ENCODE data around the gene SEZ6. TPM values are rescaled to one million over a fixed set of nuclear protein-coding genes. Genes with fewer than 3 reads are reported as not detected.

SEZ6 gene
- total RNA-seq, 4 donors from 2014 or later = 0.13 TPM; not detected in 3

- Histone ChIP-seq H3K36me3 (no peaks in the 10 kb centered on the region), H3K4me1 (peaks cover 0 to 14% (median 6%) of the 10 kb centered on the region in 3 donors), H3K27ac (no peak overlapping the region), H3K9me3 (no peaks in the 10 kb centered on the region), H3K27me3 (peaks cover 60% of the 10 kb centered on the region), H3K4me3 (no peak overlapping the region)
- 44 to 62% methylated on average over 2 to 4 of the region's 4 CpGs for WGBS, 2 donors (ENCODE audit: low coverage in 1 of 2)
- no peak for ATAC-seq
- TF ChIP-seq POLR2AphosphoS5 (IDR thresholded peaks at IDR 0.05) (no peak), POLR2A (IDR thresholded peaks at IDR 0.05) (no peak), CTCF (IDR thresholded peaks at IDR 0.05) (no peak), EP300 (IDR thresholded peaks at IDR 0.05) (no peak)
Measured at GRCh38 chr17:29002811-29003210, 3.0 kb downstream of the SEZ6 start.

- no peak for ATAC-seq
- Histone ChIP-seq H3K27ac (no peak overlapping the region), H3K36me3 (no peaks in the 10 kb centered on the region), H3K4me1 (peaks cover 0 to 10% (median 4%) of the 10 kb centered on the region in 3 donors), H3K4me3 (no peak overlapping the region), H3K9me3 (no peaks in the 10 kb centered on the region), H3K27me3 (peaks cover 52% of the 10 kb centered on the region)
- 78 to 96% methylated on average over 4 to 5 of the region's 5 CpGs for WGBS, 2 donors (ENCODE audit: low coverage in 1 of 2)
- no peak for TF ChIP-seq CTCF (IDR thresholded peaks at IDR 0.05)
- TF ChIP-seq EP300 (IDR thresholded peaks at IDR 0.05) = no peak
- no peak for TF ChIP-seq POLR2AphosphoS5 (IDR thresholded peaks at IDR 0.05)
- no peak for TF ChIP-seq POLR2A (IDR thresholded peaks at IDR 0.05)
Measured at GRCh38 chr17:29000973-29001372, 4.9 kb downstream of the SEZ6 start.

- Histone ChIP-seq H3K4me1 (no peaks in the 10 kb centered on the region), H3K36me3 (no peaks in the 10 kb centered on the region), H3K9me3 (no peaks in the 10 kb centered on the region), H3K27me3 (peaks cover 46% of the 10 kb centered on the region), H3K4me3 (no peak overlapping the region), H3K27ac (no peak overlapping the region)
- WGBS, 2 donors (ENCODE audit: low coverage in 1 of 2) = no CpG with 5 or more reads among the region's 5 CpGs
- TF ChIP-seq EP300 (IDR thresholded peaks at IDR 0.05) (no peak), POLR2A (IDR thresholded peaks at IDR 0.05) (no peak), POLR2AphosphoS5 (IDR thresholded peaks at IDR 0.05) (no peak), CTCF (IDR thresholded peaks at IDR 0.05) (no peak)
- ATAC-seq = no peak
Measured at GRCh38 chr17:28999206-28999605, 6.6 kb downstream of the SEZ6 start.

- WGBS, 2 donors (ENCODE audit: low coverage in 1 of 2) = no CpG with 5 or more reads among the region's 1 CpG
- Histone ChIP-seq H3K4me3 (no peak overlapping the region), H3K27me3 (peaks cover 41% of the 10 kb centered on the region), H3K27ac (no peak overlapping the region), H3K9me3 (no peaks in the 10 kb centered on the region), H3K36me3 (no peaks in the 10 kb centered on the region), H3K4me1 (no peaks in the 10 kb centered on the region)
- ATAC-seq = no peak
- TF ChIP-seq EP300 (IDR thresholded peaks at IDR 0.05) = no peak
- TF ChIP-seq POLR2A (IDR thresholded peaks at IDR 0.05) = no peak
- no peak for TF ChIP-seq POLR2AphosphoS5 (IDR thresholded peaks at IDR 0.05)
- no peak for TF ChIP-seq CTCF (IDR thresholded peaks at IDR 0.05)
Measured at GRCh38 chr17:28997806-28998205, 8.0 kb downstream of the SEZ6 start.

GRCh38 chr17:28996554-28997096, 9.2 kb downstream of the SEZ6 start:
- Histone ChIP-seq H3K4me3 (no peak overlapping the region), H3K27me3 (peaks cover 36% of the 10 kb centered on the region), H3K9me3 (no peaks in the 10 kb centered on the region), H3K36me3 (no peaks in the 10 kb centered on the region), H3K27ac (no peak overlapping the region), H3K4me1 (no peaks in the 10 kb centered on the region)
- 61% methylated on average over 2 of the region's 5 CpGs; no CpG with 5 or more reads in 1 of the 2 donors for WGBS, 2 donors (ENCODE audit: low coverage in 1 of 2)
- ATAC-seq = no peak
- TF ChIP-seq EP300 (IDR thresholded peaks at IDR 0.05) = no peak
- TF ChIP-seq POLR2A (IDR thresholded peaks at IDR 0.05) = no peak
- no peak for TF ChIP-seq POLR2AphosphoS5 (IDR thresholded peaks at IDR 0.05)
- no peak for TF ChIP-seq CTCF (IDR thresholded peaks at IDR 0.05)
